K562 (cell line): ENCODE results near the gene SASH3. TPM values are rescaled to one million over a fixed set of nuclear protein-coding genes. Genes with fewer than 3 reads are reported as not detected.

ENCODE experiments used
- ATAC-seq: fragments of 200-7000 bp; cut with Tn5 transposase; 3 replicates; pipeline ENCODE4 v1.9.1; 2020; ENCODE audit warnings: moderate library complexity
- BruUV-seq: library from RNA; stranded (reverse); fragments of 400-500 nt; replicated peaks from 2 replicates; lab custom pipeline; 2021; lab: Mats Ljungman, UMichigan
- CTCF ChIA-PET: fragments of 300-600 bp; formaldehyde crosslinking; extraction: SDS; loops from one replicate; lab custom pipeline; 2021; ENCODE audit warnings: low intra/inter-chr PET ratio; lab: Yijun Ruan, JAX
- POLR2A ChIA-PET: fragments of 300-600, 350-650 bp; sonication (Branson Sonifier 250); formaldehyde crosslinking; extraction: SDS; loops from one replicate; lab custom pipeline; 2021; ENCODE audit warnings: antibody characterized with exemption, inconsistent platforms; lab: Yijun Ruan, JAX
- DNase-seq, 4 experiments: peaks; one replicate each; pipeline versions ENCODE4 v3.0.0 to v3.0.0-alpha.2; 2011 to 2018; ENCODE audit warnings: low spot score in 3 of 4, mixed read lengths in 3 of 4; ENCODE audit errors: extremely low read depth in 1 of 4
- FAIRE-seq: peaks from 2 replicates; lab custom pipeline; 2011; peaks lifted over from hg19 to GRCh38; lab: Jason Lieb, UNC
- H2AFZ ChIP-seq: 2 replicates; pipeline ENCODE4 v1.6.0; 2011; ENCODE audit warnings: low read depth, low read length, control low read depth, inconsistent platforms
- H3K27ac ChIP-seq: fragments of 200-600 bp; 3 replicates; pipeline ENCODE4 v1.8.0; 2011; ENCODE audit warnings: low read depth, mild to moderate bottlenecking, control low read depth, inconsistent platforms, low read length, moderate library complexity, mixed read lengths; ENCODE audit errors: extremely low read depth
- H3K27me3 ChIP-seq, 2 experiments: fragments of 300-600 bp in 1 of 2; 2 replicates in 1 of 2; 3 replicates in 1 of 2; pipeline versions ENCODE4 v1.6.0 to v1.8.0; 2011; ENCODE audit warnings: inconsistent platforms in 2 of 2, low read length in 2 of 2, mild to moderate bottlenecking in 1 of 2, mixed read lengths in 1 of 2, moderate library complexity in 1 of 2; ENCODE audit not compliant: control insufficient read depth in 2 of 2, insufficient read depth in 2 of 2
- H3K36me3 ChIP-seq: fragments of 300-600 bp; 3 replicates; pipeline ENCODE4 v1.8.0; 2011; ENCODE audit warnings: mild to moderate bottlenecking, low read length, inconsistent platforms; ENCODE audit not compliant: control insufficient read depth, insufficient read depth
- H3K4me1 ChIP-seq, 2 experiments: fragments of 200-600 bp in 1 of 2; replicated peaks in 1 of 2; 2 replicates in 1 of 2; 3 replicates in 1 of 2; pipeline versions ENCODE4 v1.5.1 to v1.8.0; 2011; ENCODE audit warnings: inconsistent platforms in 2 of 2, low read length in 2 of 2, mild to moderate bottlenecking in 1 of 2, mixed read lengths in 1 of 2, moderate library complexity in 1 of 2; ENCODE audit not compliant: control insufficient read depth in 2 of 2, insufficient read depth in 2 of 2
- H3K4me2 ChIP-seq: 2 replicates; pipeline ENCODE4 v1.6.1; 2011; ENCODE audit warnings: low read length, control low read depth, inconsistent platforms, mixed read lengths; ENCODE audit not compliant: insufficient read depth
- H3K4me3 ChIP-seq: fragments of 200-600 bp; sonication (generic), shearing (Covaris generic); 2 replicates; pipeline ENCODE4 v1.5.1; 2016; ENCODE audit warnings: control low read depth, inconsistent platforms
- H3K79me2 ChIP-seq: fragments of 200-600 bp; 3 replicates; pipeline ENCODE4 v1.8.0; 2011; ENCODE audit warnings: low read length, inconsistent platforms; ENCODE audit not compliant: control insufficient read depth, insufficient read depth
- H3K9ac ChIP-seq, 2 experiments: 2 replicates each; pipeline versions ENCODE4 v1.6.0 to v1.6.1; 2011; ENCODE audit warnings: low read depth in 2 of 2, low read length in 2 of 2, control low read depth in 1 of 2, inconsistent platforms in 1 of 2, mild to moderate bottlenecking in 1 of 2, mixed read lengths in 1 of 2; ENCODE audit not compliant: insufficient read depth in 1 of 2
- H3K9me1 ChIP-seq: one replicate; pipeline ENCODE4 v1.6.0; 2011; ENCODE audit warnings: inconsistent platforms, mild to moderate bottlenecking, low read length, moderate library complexity; ENCODE audit not compliant: control insufficient read depth, insufficient read depth
- H3K9me3 ChIP-seq: replicated peaks from 2 replicates; pipeline ENCODE4 v1.5.1; 2011; ENCODE audit warnings: low read depth, low read length, inconsistent platforms; ENCODE audit not compliant: control insufficient read depth, insufficient read depth
- H4K20me1 ChIP-seq: replicated peaks from 2 replicates; pipeline ENCODE4 v1.6.1; 2011; ENCODE audit warnings: low read length, inconsistent platforms, mixed read lengths; ENCODE audit not compliant: control insufficient read depth, insufficient read depth
- CEBPG ChIP-seq, 3 experiments: fragments of 200-800 bp in 1 of 3; sonication (Bioruptor generic) in 1 of 3; sonication (generic) in 1 of 3; formaldehyde crosslinking in 1 of 3; IDR thresholded peaks in 2 of 3; conservative IDR thresholded peaks in 1 of 3; 2 replicates each; pipeline versions ENCODE4 v1.6.1 to v1.8.0; 2016 to 2022; ENCODE audit warnings: missing compliant biosample characterization in 2 of 3, missing genetic modification characterization in 2 of 3, mild to moderate bottlenecking in 1 of 3, missing genetic modification reagents in 1 of 3
- ESRRA ChIP-seq: fragments of 450-650 bp; IDR thresholded peaks from 2 replicates; pipeline ENCODE4 v1.6.1; 2014; ENCODE audit warnings: low read depth, mild to moderate bottlenecking, moderate library complexity, borderline replicate concordance
- HDAC8 ChIP-seq: fragments of 450-650 bp; IDR thresholded peaks from 2 replicates; pipeline ENCODE4 v1.6.1; 2016; ENCODE audit warnings: mild to moderate bottlenecking, missing genetic modification characterization, moderate library complexity, missing compliant biosample characterization
- NR2C2 ChIP-seq, 2 experiments: fragments of 200-800 bp in 1 of 2; sonication (Bioruptor generic) in 1 of 2; sonication (generic) in 1 of 2; formaldehyde crosslinking in 1 of 2; IDR thresholded peaks; 2 replicates each; pipeline versions ENCODE4 v1.6.1 to v1.8.0; 2016 to 2022; ENCODE audit warnings: mild to moderate bottlenecking in 1 of 2, missing compliant biosample characterization in 1 of 2, missing genetic modification characterization in 1 of 2, missing genetic modification reagents in 1 of 2
- SMAD4 ChIP-seq: fragments of 250-450 bp; sonication (Bioruptor Pico); conservative IDR thresholded peaks from 2 replicates; pipeline ENCODE4 v1.8.0; 2021; ENCODE audit warnings: inconsistent platforms, mild to moderate bottlenecking, moderate library complexity
- ZNF124 ChIP-seq: sonication (generic); formaldehyde crosslinking; IDR thresholded peaks from 2 replicates; pipeline ENCODE4 v1.8.1; 2022; ENCODE audit warnings: missing genetic modification reagents
- ZNF316 ChIP-seq: fragments of 450-650 bp; IDR thresholded peaks from 2 replicates; pipeline ENCODE4 v1.6.1; 2016
- ZNF695 ChIP-seq: fragments of 450-650 bp; formaldehyde crosslinking; IDR thresholded peaks from 2 replicates; pipeline ENCODE4 v1.4.0; 2020; ENCODE audit warnings: mild to moderate bottlenecking, moderate library complexity
- WGBS: fragments of 100-300 bp; shearing (Covaris generic); methylation state at CpG from one replicate; pipeline ENCODE4 v1.1.6; 2016; ENCODE audit warnings: low coverage, mixed read lengths; ENCODE audit not compliant: insufficient coverage; ENCODE audit errors: missing lambda C conversion rate; 5-methylcytosine and 5-hydroxymethylcytosine counted together
- in situ Hi-C: fragments of 300-500 bp; cut with MboI; formaldehyde crosslinking; loops from 4 replicates; pipeline ENCODE4 v1.15.0; 2018; ENCODE audit warnings: inconsistent platforms, mixed read lengths
- intact Hi-C: fragments of 100-400 bp; cut with micrococcal nuclease; formaldehyde crosslinking; loops from 2 replicates; pipeline ENCODE4 v1.14.2; 2022
- polyA plus RNA-seq, 8 experiments: library from polyadenylated mRNA; depleted of rRNA in 4 of 8; stranded (reverse) in 5 of 8; unstranded in 3 of 8; fragments of >200 nt; fragmentation: Nextera tagmentation in 2 of 8; fragmentation: Illumina TruSeq in 1 of 8; extraction: Ambion mirVana in 2 of 8; extraction: Trizol in 1 of 8; gene quantifications; 2 replicates each; pipeline versions ENCODE4 v1.2.1 to v1.2.3, GENCODE V29; 2011 to 2014; ENCODE audit warnings: inconsistent platforms in 1 of 8, missing spikeins in 1 of 8
- total RNA-seq, 7 experiments: library from RNA; depleted of rRNA in 6 of 7; stranded (reverse); fragments of >200 nt in 6 of 7; fragmentation: Illumina TruSeq in 2 of 7; extraction: Trizol in 2 of 7; gene quantifications; 2 replicates each; pipeline versions ENCODE4 v1.2.1 to v1.2.3, GENCODE V29; 2011 to 2021; ENCODE audit warnings: low replicate concordance in 1 of 7
- TF ChIP-seq, protein P1 (sequence below), 2 experiments: fragments of 450-650 bp in 1 of 2; sonication (generic) in 1 of 2; formaldehyde crosslinking in 1 of 2; IDR thresholded peaks in 1 of 2; conservative IDR thresholded peaks in 1 of 2; 2 replicates each; pipeline versions ENCODE4 v1.6.1 to v1.8.1; 2016 to 2023; ENCODE audit warnings: mild to moderate bottlenecking in 2 of 2, moderate library complexity in 2 of 2, inconsistent platforms in 1 of 2, missing genetic modification reagents in 1 of 2
- TF ChIP-seq, protein P2 (sequence below): sonication (generic); formaldehyde crosslinking; IDR thresholded peaks from 2 replicates; pipeline ENCODE4 v1.8.0; 2022; ENCODE audit warnings: mild to moderate bottlenecking, missing genetic modification reagents

SASH3 gene
- total and polyA plus RNA-seq, 9 of the 15 experiments (the other 6 are each of a cell fraction or from before 2014, with no cell fraction given) = 0.03 to 0.72 (median 0.08) TPM

DNA sequence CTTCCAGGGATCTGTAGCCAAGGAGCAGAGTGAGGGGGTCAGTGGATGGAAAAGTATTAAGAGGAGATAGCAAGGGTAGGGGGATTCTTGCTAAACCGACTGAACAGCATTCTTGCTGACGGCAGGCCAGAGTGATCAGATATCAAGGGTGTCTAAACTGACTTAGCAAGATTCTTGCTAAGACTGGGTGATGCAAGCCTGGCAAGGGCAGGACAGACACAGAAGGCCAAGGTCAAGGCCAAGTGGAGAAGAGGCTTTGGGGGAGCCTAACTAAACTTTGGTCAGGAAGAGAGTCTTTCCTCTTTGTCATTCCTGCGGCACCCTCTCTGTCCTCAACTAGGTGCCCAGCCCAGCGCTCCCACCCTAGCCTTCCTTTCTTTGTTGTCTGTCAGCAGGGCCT lies 40.2 kb upstream of the SASH3 start:
- no peaks in the 10 kb centered on the region for H3K79me2 ChIP-seq
- FAIRE-seq = no peak
- BruUV-seq = no TSS peak

More for the DNA sequence above, 40.2 kb upstream of the SASH3 start:
- H3K9me1 ChIP-seq = no peaks in the 10 kb centered on the region
- no peak for DNase-seq
- peak overlapping the region; percentile 44; the same call in 1 of the 2 replicates for H2AFZ ChIP-seq
- in situ Hi-C loops (no loop called here), intact Hi-C loops (no loop called here)
- peak overlapping the region in 1 of 2 experiments; percentile 9; a peak in 1 of 4 replicates for H3K9ac ChIP-seq
- no peak overlapping the region for H3K4me3 ChIP-seq
- peaks cover 8 to 10% of the 10 kb centered on the region in 2 experiments; a peak in 4 of 5 replicates for H3K4me1 ChIP-seq
- H3K9me3 ChIP-seq = no peaks in the 10 kb centered on the region
- WGBS = 50% methylated on average over 4 of the region's 4 CpGs
- ChIA-PET CTCF (no interaction called here), POLR2A (no interaction called here)
- H4K20me1 ChIP-seq = no peaks in the 10 kb centered on the region
- no peak overlapping the region for H3K27ac ChIP-seq
- TF ChIP-seq CEBPG (CRISPR knock-in tag; IDR thresholded peaks at IDR 0.05) = peak; percentile 52; the same call in 1 of the 2 replicates
- peak; percentile 48 to 55; a peak in 2 of 4 replicates for TF ChIP-seq CEBPG (tag; conservative IDR thresholded peaks at IDR 0.05 in 1 of 2, IDR thresholded peaks at IDR 0.05 in 1 of 2)
- no peak for TF ChIP-seq ZNF316
- no peak for TF ChIP-seq HDAC8 (tag)
- no peak for TF ChIP-seq NR2C2 (CRISPR knock-in tag; IDR thresholded peaks at IDR 0.05)
- TF ChIP-seq NR2C2 (tag; IDR thresholded peaks at IDR 0.05) = peak; percentile 44; the same call in 1 of the 2 replicates
- TF ChIP-seq SMAD4 = peak; percentile 26; the same call in 1 of the 2 replicates
- TF ChIP-seq ESRRA = peak; percentile 90
- TF ChIP-seq, protein P1, sequence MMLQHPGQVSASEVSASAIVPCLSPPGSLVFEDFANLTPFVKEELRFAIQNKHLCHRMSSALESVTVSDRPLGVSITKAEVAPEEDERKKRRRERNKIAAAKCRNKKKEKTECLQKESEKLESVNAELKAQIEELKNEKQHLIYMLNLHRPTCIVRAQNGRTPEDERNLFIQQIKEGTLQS (IDR thresholded peaks at IDR 0.05) = peak; percentile 60
- TF ChIP-seq, protein P1 (CRISPR knock-in tag; conservative IDR thresholded peaks at IDR 0.05) = no peak
- TF ChIP-seq, protein P2, sequence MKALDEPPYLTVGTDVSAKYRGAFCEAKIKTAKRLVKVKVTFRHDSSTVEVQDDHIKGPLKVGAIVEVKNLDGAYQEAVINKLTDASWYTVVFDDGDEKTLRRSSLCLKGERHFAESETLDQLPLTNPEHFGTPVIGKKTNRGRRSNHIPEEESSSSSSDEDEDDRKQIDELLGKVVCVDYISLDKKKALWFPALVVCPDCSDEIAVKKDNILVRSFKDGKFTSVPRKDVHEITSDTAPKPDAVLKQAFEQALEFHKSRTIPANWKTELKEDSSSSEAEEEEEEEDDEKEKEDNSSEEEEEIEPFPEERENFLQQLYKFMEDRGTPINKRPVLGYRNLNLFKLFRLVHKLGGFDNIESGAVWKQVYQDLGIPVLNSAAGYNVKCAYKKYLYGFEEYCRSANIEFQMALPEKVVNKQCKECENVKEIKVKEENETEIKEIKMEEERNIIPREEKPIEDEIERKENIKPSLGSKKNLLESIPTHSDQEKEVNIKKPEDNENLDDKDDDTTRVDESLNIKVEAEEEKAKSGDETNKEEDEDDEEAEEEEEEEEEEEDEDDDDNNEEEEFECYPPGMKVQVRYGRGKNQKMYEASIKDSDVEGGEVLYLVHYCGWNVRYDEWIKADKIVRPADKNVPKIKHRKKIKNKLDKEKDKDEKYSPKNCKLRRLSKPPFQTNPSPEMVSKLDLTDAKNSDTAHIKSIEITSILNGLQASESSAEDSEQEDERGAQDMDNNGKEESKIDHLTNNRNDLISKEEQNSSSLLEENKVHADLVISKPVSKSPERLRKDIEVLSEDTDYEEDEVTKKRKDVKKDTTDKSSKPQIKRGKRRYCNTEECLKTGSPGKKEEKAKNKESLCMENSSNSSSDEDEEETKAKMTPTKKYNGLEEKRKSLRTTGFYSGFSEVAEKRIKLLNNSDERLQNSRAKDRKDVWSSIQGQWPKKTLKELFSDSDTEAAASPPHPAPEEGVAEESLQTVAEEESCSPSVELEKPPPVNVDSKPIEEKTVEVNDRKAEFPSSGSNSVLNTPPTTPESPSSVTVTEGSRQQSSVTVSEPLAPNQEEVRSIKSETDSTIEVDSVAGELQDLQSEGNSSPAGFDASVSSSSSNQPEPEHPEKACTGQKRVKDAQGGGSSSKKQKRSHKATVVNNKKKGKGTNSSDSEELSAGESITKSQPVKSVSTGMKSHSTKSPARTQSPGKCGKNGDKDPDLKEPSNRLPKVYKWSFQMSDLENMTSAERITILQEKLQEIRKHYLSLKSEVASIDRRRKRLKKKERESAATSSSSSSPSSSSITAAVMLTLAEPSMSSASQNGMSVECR (CRISPR knock-in tag) = no peak
- no peak for TF ChIP-seq ZNF695 (CRISPR knock-in tag)
- TF ChIP-seq ZNF124 = no peak
- H3K27me3 ChIP-seq = peaks cover 0 to 9% of the 10 kb centered on the region in 2 experiments; a peak in 3 of 5 replicates
- no peaks in the 10 kb centered on the region for H3K36me3 ChIP-seq
- no peak overlapping the region; the same call in 1 of the 2 replicates for H3K4me2 ChIP-seq
- ATAC-seq = peak; percentile 25
